Heart right ventricle (tissue), 16 donors: ENCODE measurements around the gene KRT6C. TPM values are rescaled to one million over a fixed set of nuclear protein-coding genes. Genes with fewer than 3 reads are reported as not detected.
"Not testable (repeated sequence)": the region's sequence is repeated elsewhere in the genome, so short reads cannot be mapped to it uniquely, and the experiment has no call there.

Source experiments
- ATAC-seq, 8 donors: fragments of 200-7000 bp; cut with Tn5 transposase; one replicate each; pipeline ENCODE4 v1.9.1; 2020; ENCODE audit warnings: mild to moderate bottlenecking in 8 of 8, moderate library complexity in 8 of 8, moderate number of reproducible peaks in 1 of 8
- DNase-seq, 2 donors: peaks; one replicate each; pipeline ENCODE4 v3.0.0-alpha.2; 2020
- H3K27ac ChIP-seq, 10 donors: fragments of 200-600 bp; sonication (generic) in 2 of 10; one replicate each; pipeline versions ENCODE4 v1.5.0 to v1.8.0; 2020 to 2022; ENCODE audit warnings: mild to moderate bottlenecking in 3 of 10
- H3K27me3 ChIP-seq, 7 donors: fragments of 200-600 bp; one replicate each; pipeline ENCODE4 v1.8.0; 2021 to 2022; ENCODE audit warnings: mild to moderate bottlenecking in 2 of 7
- H3K36me3 ChIP-seq, 9 donors: fragments of 200-600 bp; sonication (generic) in 1 of 9; one replicate each; pipeline versions ENCODE4 v1.5.0 to v1.8.0; 2020 to 2022; ENCODE audit warnings: mild to moderate bottlenecking in 2 of 9
- H3K4me1 ChIP-seq, 9 donors: fragments of 200-600 bp; sonication (generic) in 1 of 9; one replicate each; pipeline versions ENCODE4 v1.5.0 to v1.8.0; 2020 to 2022; ENCODE audit warnings: mild to moderate bottlenecking in 4 of 9
- H3K4me3 ChIP-seq, 10 donors: fragments of 200-600 bp; sonication (generic) in 2 of 10; one replicate each; pipeline versions ENCODE4 v1.5.0 to v1.8.0; 2020 to 2022; ENCODE audit warnings: mild to moderate bottlenecking in 7 of 10, moderate library complexity in 2 of 10
- H3K9me3 ChIP-seq, 11 donors: fragments of 200-600 bp in 10 of 11; sonication (generic) in 2 of 11; one replicate each; pipeline versions ENCODE4 v1.5.0 to v1.8.0; 2013 to 2022; ENCODE audit warnings: mild to moderate bottlenecking in 2 of 11, control low read depth in 1 of 11, moderate library complexity in 1 of 11
- CTCF ChIP-seq, 9 donors: fragments of 200-600 bp; sonication (generic) in 2 of 9; IDR thresholded peaks; one replicate each; pipeline versions ENCODE4 v1.5.0 to v1.8.0; 2021 to 2022; ENCODE audit warnings: antibody characterized with exemption in 9 of 9, mild to moderate bottlenecking in 5 of 9, moderate library complexity in 1 of 9
- WGBS, 2 donors: extraction: QIAGEN DNeasy Blood & Tissue Kit; methylation state at CpG; one replicate each; pipeline ENCODE4 v1.1.7; 2013; ENCODE audit warnings: inconsistent platforms in 1 of 2; 5-methylcytosine and 5-hydroxymethylcytosine counted together
- intact Hi-C, 10 donors: fragments of 100-400 bp; cut with DNase I; formaldehyde crosslinking; loops; one replicate each; pipeline versions ENCODE4 v1.11.1 to v1.14.2; 2022
- polyA plus RNA-seq, 2 donors: library from polyadenylated mRNA; stranded (reverse); fragments of 200-250 nt; gene quantifications; one replicate each; pipeline ENCODE4 v1.2.3, GENCODE V29; 2013
- total RNA-seq, 10 donors: library from RNA; stranded (reverse); fragmentation: NEBNext Ultra II Directional in 3 of 10; extraction: Animal tissue kit (Norgen Biotek cat#: 25700) in 3 of 10; gene quantifications; one replicate each; pipeline versions ENCODE4 v1.2.1 to v1.2.4, GENCODE V29; 2021 to 2023
- donor health status: Arrhythmogenic right ventricular cardiomyopathy.
- donor health status: ischemic (EF 13 %, LVEDD 7.1; RV severe dilation, severe dysfunction).
- donor health status: healthy with polysubstance abuse.
- donor health status: DM: no; HTN: yes; CAD: no.
- donor health status: DM: no; HTN: no; CAD: no.
- donor health status: ischemic (EF 25% LVEDD 6.9; RV normal size, moderate dysfunction).
- donor health status: ischemic (EF 25% LVEDD 5.7; RV mildly dilated, moderate dysfunction).
- donor health status: healthy.
- donor health status: DM: yes; HTN: yes; CAD: no.
- donor health status: Ischemic cardiomyopathy.
- donor health status: ischemic (EF 35%, LVEDD 5.7; RV mildly dilated, moderate dysfunction).
- donor health status: nonischemic (EF 11% LVEDD 7.7; RV severe dilation, severe dysfunction).
- donor health status: DM: yes; HTN: yes; CAD: no.
- donor health status: PGD.
- donor health status: ischemic (EF 29% LVEDD 5.4; RV normal size, mild dysfunction).
- donor health status: nonischemic (EF 23%, LVEDD 6.1; RV moderate dilation, normal function).

Gene KRT6C
- total and polyA plus RNA-seq, 12 donors, result 0.06 TPM; not detected in 11

- Histone ChIP-seq H3K27ac (no peak overlapping the region), H3K4me1 (peaks cover 0 to 33% (median 6%) of the 10 kb centered on the region in 9 donors), H3K36me3 (no peaks in the 10 kb centered on the region), H3K4me3 (no peak overlapping the region), H3K27me3 (peaks cover 0 to 32% (median 19%) of the 10 kb centered on the region in 7 donors), H3K9me3 (no peaks in the 10 kb centered on the region)
- TF ChIP-seq CTCF (IDR thresholded peaks at IDR 0.05), result no peak
- no peak for ATAC-seq
- DNase-seq, result no peak
- 47 to 51% methylated on average over 3 of the region's 3 CpGs for WGBS, 2 donors
- intact Hi-C loops, result loop anchor here in 1 of 10 donors (10.0 kb wide), 1 partner anchor 111 kb away; the partner anchor contains the start of gene KRT84
Observed at GRCh38 chr12:52495389-52495788, 21.8 kb upstream of the KRT6C start.

GRCh38 chr12:52494518-52494917, 20.9 kb upstream of the KRT6C start:
- DNase-seq (no peak), ATAC-seq (peak in 4 of 8 donors; percentile 43 to 74 (median 64))
- Histone ChIP-seq H3K4me3 (no peak overlapping the region), H3K4me1 (peaks cover 0 to 33% (median 6%) of the 10 kb centered on the region in 9 donors), H3K27ac (peak overlapping the region in 1 of 10 donors; percentile 27), H3K36me3 (no peaks in the 10 kb centered on the region), H3K27me3 (peaks cover 0 to 36% (median 19%) of the 10 kb centered on the region in 7 donors), H3K9me3 (no peaks in the 10 kb centered on the region)
- WGBS, 2 donors, result 41 to 50% methylated on average over 4 of the region's 4 CpGs
- intact Hi-C loops, result loop anchor here in 1 of 10 donors (10.0 kb wide), 1 partner anchor 110 kb away; the partner anchor contains the start of gene KRT84
- TF ChIP-seq CTCF (IDR thresholded peaks at IDR 0.05), result no peak

- Histone ChIP-seq H3K36me3 (no peaks in the 10 kb centered on the region), H3K4me1 (peaks cover 0 to 33% (median 6%) of the 10 kb centered on the region in 9 donors), H3K27me3 (peaks cover 0 to 41% (median 19%) of the 10 kb centered on the region in 7 donors), H3K9me3 (no peaks in the 10 kb centered on the region), H3K27ac (no peak overlapping the region), H3K4me3 (no peak overlapping the region)
- intact Hi-C loops, result loop anchor here in 1 of 10 donors (10.0 kb wide), 1 partner anchor 109 kb away; the partner anchor contains the start of gene KRT84
- ATAC-seq (no peak), DNase-seq (no peak)
- WGBS, 2 donors, result 85 to 89% methylated on average over 1 of the region's 1 CpG
- TF ChIP-seq CTCF (IDR thresholded peaks at IDR 0.05), result no peak
Observed at GRCh38 chr12:52494100-52494499, 20.5 kb upstream of the KRT6C start.

GRCh38 chr12:52493172-52493571, 19.6 kb upstream of the KRT6C start, which contains the start of gene KRT6A:
TSS of gene KRT6A (minus strand) at chr12:52493257. CDS start at chr12:52493188, 69 bp downstream.
- no peak within 1 kb of the TSS for H3K4me3 ChIP-seq
- DNase-seq (no peak), ATAC-seq (no peak)
- no peak for TF ChIP-seq CTCF (IDR thresholded peaks at IDR 0.05)
- no peak within 1 kb of the TSS for H3K27ac ChIP-seq
- no peaks in the 10 kb centered on the region for H3K9me3 ChIP-seq
- 84 to 92% methylated on average over 2 of the region's 2 CpGs for WGBS, 2 donors
- H3K4me1 ChIP-seq, result peaks cover 0 to 33% (median 6%) of the 10 kb centered on the region in 9 donors
- intact Hi-C loops, result loop anchor here in 1 of 10 donors (10.0 kb wide), 1 partner anchor 108 kb away; the partner anchor contains the start of gene KRT84
- peaks cover 0 to 41% (median 19%) of the 10 kb centered on the region in 7 donors for H3K27me3 ChIP-seq
- H3K36me3 ChIP-seq, result no peaks in the 10 kb centered on the region

- not testable (repeated sequence) for H3K36me3 ChIP-seq, ATAC-seq, H3K9me3 ChIP-seq, H3K27ac ChIP-seq, DNase-seq, H3K4me3 ChIP-seq
- H3K27me3 ChIP-seq, result peaks cover 0 to 34% (median 19%) of the 10 kb centered on the region in 7 donors
- intact Hi-C loops, result loop anchor here in 1 of 10 donors (10.0 kb wide), 1 partner anchor 108 kb away; the partner anchor contains the start of gene KRT84
- H3K4me1 ChIP-seq, result peaks cover 0 to 33% (median 6%) of the 10 kb centered on the region in 9 donors
- WGBS, 2 donors, result 91 to 94% methylated on average over 6 of the region's 6 CpGs
Observed at GRCh38 chr12:52492405-52492804, 18.8 kb upstream of the KRT6C start.

- Histone ChIP-seq H3K4me1 (peaks cover 0 to 29% (median 6%) of the 10 kb centered on the region in 9 donors), H3K27me3 (peaks cover 0 to 32% (median 16%) of the 10 kb centered on the region in 7 donors)
- not testable (repeated sequence) for H3K4me3 ChIP-seq, ATAC-seq, H3K36me3 ChIP-seq, H3K9me3 ChIP-seq, H3K27ac ChIP-seq, DNase-seq
- WGBS, 2 donors, result 85 to 87% methylated on average over 8 of the region's 8 CpGs
- intact Hi-C loops, result loop anchor here in 1 of 10 donors (10.0 kb wide), 1 partner anchor 107 kb away; the partner anchor contains the start of gene KRT84
Observed at GRCh38 chr12:52491495-52491894, 17.9 kb upstream of the KRT6C start.
